Pancreas (tissue), 10 donors: ENCODE results near the gene PDCD1LG2. TPM values are rescaled to one million over a fixed set of nuclear protein-coding genes. Genes with fewer than 3 reads are reported as not detected.
"Not testable (repeated sequence)": the region's sequence is repeated elsewhere in the genome, so short reads cannot be mapped to it uniquely, and the experiment has no call there.

Source experiments
- ATAC-seq, 4 donors: fragments of 200-7000 bp; cut with Tn5 transposase; one replicate each; pipeline versions ENCODE4 v1.8.0 to v1.9.1; 2020; ENCODE audit warnings: mild to moderate bottlenecking in 4 of 4, moderate library complexity in 4 of 4
- DNase-seq, 6 donors: peaks; one replicate each; pipeline ENCODE4 v3.0.0-alpha.2; 2020
- FAIRE-seq: peaks from 2 replicates; lab custom pipeline; 2012; peaks lifted over from hg19 to GRCh38; lab: Jason Lieb, UNC
- H3K27ac ChIP-seq, 4 donors: fragments of 200-600 bp; sonication (generic); 1 replicate in 3 of 4; 2 replicates in 1 of 4; pipeline versions ENCODE4 v1.5.0 to v1.8.0; 2020
- H3K27me3 ChIP-seq, 4 donors: fragments of 200-600 bp; one replicate each; pipeline ENCODE4 v1.8.0; 2021
- H3K36me3 ChIP-seq, 3 donors: fragments of 200-600 bp; sonication (generic) in 1 of 3; one replicate each; pipeline versions ENCODE4 v1.5.0 to v1.8.0; 2020 to 2021
- H3K4me1 ChIP-seq, 3 donors: fragments of 200-600 bp; one replicate each; pipeline ENCODE4 v1.8.0; 2021
- H3K4me3 ChIP-seq, 4 donors: fragments of 200-600 bp; sonication (generic) in 2 of 4; one replicate each; pipeline versions ENCODE4 v1.5.0 to v1.8.0; 2020 to 2021
- H3K9me3 ChIP-seq, 4 donors: fragments of 200-600 bp; one replicate each; pipeline ENCODE4 v1.8.0; 2021
- CTCF ChIP-seq, 4 donors: fragments of 200-600 bp; sonication (generic) in 3 of 4; IDR thresholded peaks; one replicate each; pipeline versions ENCODE4 v1.5.0 to v1.8.0; 2021; ENCODE audit warnings: antibody characterized with exemption in 4 of 4
- WGBS, 2 donors: extraction: QIAGEN DNeasy Blood & Tissue Kit; methylation state at CpG; one replicate each; pipeline ENCODE4 v1.1.7; 2013; 5-methylcytosine and 5-hydroxymethylcytosine counted together
- intact Hi-C, 3 donors: fragments of 100-400 bp; cut with DNase I; formaldehyde crosslinking; loops; one replicate each; pipeline versions ENCODE4 v1.11.1 to v1.14.2; 2022
- polyA plus RNA-seq, 2 donors: library from polyadenylated mRNA; stranded (reverse); fragments of 200-250 nt; gene quantifications; one replicate each; pipeline ENCODE4 v1.2.3, GENCODE V29; 2013
- total RNA-seq, 6 donors: library from RNA; stranded (reverse); fragmentation: NEBNext Ultra II Directional in 4 of 6; extraction: Animal tissue kit (Norgen Biotek cat#: 25700) in 4 of 6; gene quantifications; one replicate each; pipeline versions ENCODE4 v1.2.1 to v1.2.4, GENCODE V29; 2021 to 2023
- donor health status: healthy with polysubstance abuse.
- donor health status: DM: no; HTN: no; CAD: no; lungs with moderate emphysema.
- donor health status: DM: no; HTN: no; CAD: no.
- donor health status: control.
- donor health status: control.
- donor health status: Bipolar disorder and iron deficiency.
- donor health status: DM: yes; HTN: yes; CAD: no.
- donor health status: DM: no; HTN: no; CAD: no.
- donor health status: DM: no; HTN: no; CAD: no.
- donor health status: DM: yes; HTN: yes; CAD: no.

The PDCD1LG2 gene
- total and polyA plus RNA-seq, 8 donors, result 0.08 to 0.43 (median 0.17) TPM; not detected in 1

- Histone ChIP-seq H3K4me3 (no peak overlapping the region), H3K27me3 (no peaks in the 10 kb centered on the region), H3K9me3 (no peaks in the 10 kb centered on the region), H3K4me1 (no peaks in the 10 kb centered on the region), H3K36me3 (no peaks in the 10 kb centered on the region), H3K27ac (peak overlapping the region in 1 of 4 donors; percentile 33)
- TF ChIP-seq CTCF (IDR thresholded peaks at IDR 0.05), result no peak
- peak in 1 of 6 donors; percentile 31 for DNase-seq
- WGBS, 2 donors, result 71 to 82% methylated on average over 8 of the region's 8 CpGs
- peak in 2 of 4 donors; percentile 69 to 76 for ATAC-seq
- intact Hi-C loops, result no loop called here
- FAIRE-seq, result no peak
Observed at GRCh38 chr9:5493679-5494511, 16.4 kb upstream of the PDCD1LG2 start.

DNA sequence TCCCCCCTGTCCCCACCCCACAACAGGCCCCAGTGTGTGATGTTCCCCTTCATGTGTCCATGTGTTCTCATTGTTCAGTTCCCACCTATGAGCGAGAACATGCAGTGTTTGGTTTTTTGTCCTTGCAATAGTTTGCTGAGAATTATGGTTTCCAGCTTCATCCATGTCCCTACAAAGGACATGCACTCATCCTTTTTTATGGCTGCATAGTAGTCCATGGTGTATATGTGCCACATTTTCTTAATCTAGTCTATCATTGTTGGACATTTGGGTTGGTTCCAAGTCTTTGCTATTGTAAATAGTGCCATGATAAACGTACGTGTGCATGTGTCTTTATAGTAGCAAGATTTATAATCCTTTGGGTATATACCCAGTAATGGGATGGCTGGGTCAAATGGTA is 15.6 kb upstream of the PDCD1LG2 start:
- ATAC-seq, H3K36me3 ChIP-seq, H3K27me3 ChIP-seq, FAIRE-seq, H3K4me1 ChIP-seq, DNase-seq, intact Hi-C loops, H3K27ac ChIP-seq, H3K9me3 ChIP-seq, H3K4me3 ChIP-seq: not testable (repeated sequence)
- 43 to 52% methylated on average over 3 of the region's 3 CpGs for WGBS, 2 donors

GRCh38 chr9:5499157-5499556 is 11.2 kb upstream of the PDCD1LG2 start:
- no peaks in the 10 kb centered on the region for H3K9me3 ChIP-seq
- H3K27me3 ChIP-seq, result no peaks in the 10 kb centered on the region
- DNase-seq, result no peak
- no peak overlapping the region for H3K4me3 ChIP-seq
- H3K36me3 ChIP-seq, result no peaks in the 10 kb centered on the region
- ATAC-seq, result no peak
- intact Hi-C loops, result no loop called here
- no peak overlapping the region for H3K27ac ChIP-seq
- no peak for TF ChIP-seq CTCF (IDR thresholded peaks at IDR 0.05)
- 87 to 91% methylated on average over 1 of the region's 1 CpG for WGBS, 2 donors
- FAIRE-seq, result no peak
- H3K4me1 ChIP-seq, result no peaks in the 10 kb centered on the region

DNA sequence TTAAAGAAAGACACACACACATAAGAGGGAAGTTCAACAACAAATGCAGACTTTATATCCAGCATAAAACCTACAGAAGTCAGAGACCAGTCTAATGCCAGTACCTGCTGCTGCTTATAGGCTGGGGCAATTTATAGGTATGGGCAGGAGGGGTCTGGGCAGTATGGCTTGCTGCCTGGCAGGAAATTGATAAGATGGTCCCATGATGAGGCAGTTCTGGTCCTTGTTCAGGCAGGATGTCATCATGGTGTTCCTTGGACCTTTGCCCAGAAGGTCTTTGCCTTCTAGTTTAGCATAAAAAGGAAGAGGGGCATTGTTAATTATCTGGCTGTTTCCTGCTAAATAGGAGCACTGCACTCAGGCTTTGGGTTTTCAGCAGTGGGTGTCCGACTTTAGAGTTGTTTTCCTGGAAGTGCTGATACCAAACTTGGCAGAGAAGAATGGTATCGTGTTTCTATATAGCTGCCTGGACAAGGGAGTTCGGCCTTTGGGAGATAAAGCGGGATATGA is 10.4 kb upstream of the PDCD1LG2 start:
- DNase-seq (no peak), FAIRE-seq (no peak), ATAC-seq (no peak)
- intact Hi-C loops, result no loop called here
- no peak for TF ChIP-seq CTCF (IDR thresholded peaks at IDR 0.05)
- Histone ChIP-seq H3K4me1 (no peaks in the 10 kb centered on the region), H3K27me3 (no peaks in the 10 kb centered on the region), H3K9me3 (no peaks in the 10 kb centered on the region), H3K36me3 (no peaks in the 10 kb centered on the region), H3K4me3 (no peak overlapping the region), H3K27ac (no peak overlapping the region)
- WGBS, 2 donors, result 70 to 82% methylated on average over 4 of the region's 4 CpGs

DNA sequence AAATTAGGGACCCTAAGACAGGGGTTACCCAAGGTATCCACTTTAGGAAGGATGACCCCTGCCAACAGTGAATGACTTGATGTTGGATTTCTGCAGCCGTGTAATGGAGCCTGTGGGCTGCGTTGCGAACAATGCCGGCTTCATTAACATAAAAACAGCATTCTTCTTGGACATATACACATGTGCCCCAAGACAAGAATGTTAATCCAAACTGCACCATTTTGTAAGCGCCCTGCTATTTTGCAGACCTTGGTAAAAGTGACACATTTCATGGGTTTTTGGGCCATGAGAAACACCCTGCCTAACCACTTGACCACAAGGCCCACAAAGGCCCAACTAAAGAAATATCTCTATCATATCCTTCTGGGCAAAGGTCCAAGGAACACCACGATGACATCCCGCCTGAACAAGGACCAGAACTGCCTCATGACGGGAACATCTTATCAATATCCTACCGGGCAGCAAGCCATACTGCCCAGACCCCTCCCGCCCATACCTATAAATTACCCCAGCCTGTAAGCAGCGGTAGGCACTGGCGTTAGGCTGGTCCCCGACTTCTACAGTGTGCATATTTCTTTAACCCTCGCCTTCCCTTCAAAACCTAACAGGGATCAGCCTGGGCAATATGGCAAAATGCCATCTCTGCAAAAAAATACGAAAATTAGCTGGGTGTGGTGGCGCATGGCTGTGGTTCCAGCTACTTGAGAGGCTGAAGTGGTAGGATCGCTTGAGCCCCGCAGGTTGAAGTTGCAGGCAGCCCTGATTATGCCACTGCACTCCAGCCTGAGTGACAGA is 9.7 kb upstream of the PDCD1LG2 start:
- Histone ChIP-seq H3K27ac (no peak overlapping the region), H3K4me1 (no peaks in the 10 kb centered on the region), H3K36me3 (no peaks in the 10 kb centered on the region), H3K27me3 (no peaks in the 10 kb centered on the region), H3K9me3 (no peaks in the 10 kb centered on the region), H3K4me3 (no peak overlapping the region)
- no peak for DNase-seq
- FAIRE-seq, result no peak
- intact Hi-C loops, result no loop called here
- no peak for ATAC-seq
- WGBS, 2 donors, result 59 to 62% methylated on average over 18 of the region's 18 CpGs
- TF ChIP-seq CTCF (IDR thresholded peaks at IDR 0.05), result no peak
